ENCODE measurements around the gene MYO7A.

The MYO7A gene

GRCh38 chr11:77230878-77231605 is 103.0 kb downstream of the MYO7A start:
- no peak for DNase-seq

- no peak for DNase-seq
These were observed 103.8 kb downstream of the MYO7A start for GRCh38 chr11:77231800-77232199.

DNA sequence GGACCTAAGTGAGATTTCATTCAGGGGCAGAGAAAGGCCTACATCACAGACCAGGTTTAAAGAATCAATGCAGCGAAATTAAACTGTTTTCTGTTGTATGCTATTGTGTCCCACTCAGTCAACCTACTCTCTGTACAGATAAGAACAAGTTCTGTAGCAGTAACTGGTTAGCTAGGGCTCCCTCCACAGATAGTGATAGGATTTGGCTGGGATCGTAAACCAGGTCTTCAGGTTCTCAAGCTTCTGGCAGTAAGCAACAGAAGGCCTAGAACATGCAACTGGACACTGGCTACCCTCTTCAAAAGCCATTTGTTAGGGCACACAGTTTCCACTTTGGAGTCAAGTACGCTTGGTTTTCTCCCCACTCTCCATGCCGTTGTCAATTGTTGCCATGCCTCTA is 104.2 kb downstream of the MYO7A start:
- no peak for DNase-seq

GRCh38 chr11:77233011-77233410 is 105.0 kb downstream of the MYO7A start:
- DNase-seq, result no peak

- no peak for DNase-seq
These were observed 108.9 kb downstream of the MYO7A start for GRCh38 chr11:77236901-77237300.

GRCh38 chr11:77244277-77245027 is 116.4 kb downstream of the MYO7A start:
- DNase-seq, result no peak

GRCh38 chr11:77249427-77249826 is 121.4 kb downstream of the MYO7A start:
- no peak for DNase-seq

DNA sequence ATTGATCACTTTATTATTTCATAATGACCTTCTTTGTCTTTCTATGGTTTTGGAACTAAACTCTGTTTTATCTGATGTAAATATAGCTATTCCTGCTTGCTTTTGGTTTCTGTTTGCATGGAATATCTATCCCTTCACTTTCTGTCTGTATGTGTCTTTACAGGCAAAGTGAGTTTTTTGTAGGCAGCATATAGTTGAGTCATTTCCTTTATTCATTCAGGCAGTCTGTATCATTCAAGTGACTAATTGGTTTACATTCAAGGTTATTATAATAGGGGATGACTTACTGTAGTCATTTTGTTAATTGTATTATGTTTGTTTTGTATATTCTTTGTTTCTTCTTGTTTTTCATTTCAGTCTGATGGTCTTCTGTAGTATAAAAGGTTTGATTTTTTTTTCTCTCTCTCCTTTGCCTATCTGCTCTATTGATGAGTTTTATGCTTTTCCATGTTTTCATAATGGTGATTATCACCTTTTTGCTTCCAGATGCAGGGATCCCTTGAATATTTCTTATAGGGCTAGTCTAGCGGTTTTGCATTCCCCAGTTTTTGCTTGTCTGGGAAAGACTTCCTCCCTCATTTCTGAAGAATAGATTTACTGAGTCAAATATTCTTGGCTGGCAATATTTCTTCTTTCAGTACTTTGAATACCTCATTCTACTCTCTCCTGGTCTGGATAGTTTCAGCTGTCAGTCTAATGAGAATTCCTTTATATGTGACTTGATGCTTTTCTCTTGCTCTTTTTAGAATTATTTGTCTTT is 123.0 kb downstream of the MYO7A start:
- no peak for DNase-seq

GRCh38 chr11:77252555-77253270 is 124.7 kb downstream of the MYO7A start:
- DNase-seq, result no peak

DNA sequence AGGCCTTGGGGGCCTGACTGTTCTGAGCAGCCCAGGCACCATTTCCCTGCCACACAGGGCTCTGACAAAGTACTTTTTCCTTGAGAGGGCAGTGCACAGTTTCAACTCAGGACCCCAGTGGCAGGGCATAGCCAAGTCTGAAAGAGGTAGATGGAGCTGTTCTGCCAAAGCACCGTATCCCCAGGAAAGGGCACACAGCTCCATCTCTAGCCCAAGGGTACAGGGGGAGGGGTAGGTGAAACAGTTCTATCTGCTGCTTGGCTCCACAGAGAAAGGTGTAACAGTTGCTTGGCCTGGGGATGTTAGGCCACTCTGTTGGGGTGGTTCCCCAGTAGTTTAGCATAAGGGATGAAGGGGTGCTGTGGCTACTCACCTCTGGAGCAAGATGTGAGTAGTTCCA is 125.6 kb downstream of the MYO7A start:
- no peak for DNase-seq

DNA sequence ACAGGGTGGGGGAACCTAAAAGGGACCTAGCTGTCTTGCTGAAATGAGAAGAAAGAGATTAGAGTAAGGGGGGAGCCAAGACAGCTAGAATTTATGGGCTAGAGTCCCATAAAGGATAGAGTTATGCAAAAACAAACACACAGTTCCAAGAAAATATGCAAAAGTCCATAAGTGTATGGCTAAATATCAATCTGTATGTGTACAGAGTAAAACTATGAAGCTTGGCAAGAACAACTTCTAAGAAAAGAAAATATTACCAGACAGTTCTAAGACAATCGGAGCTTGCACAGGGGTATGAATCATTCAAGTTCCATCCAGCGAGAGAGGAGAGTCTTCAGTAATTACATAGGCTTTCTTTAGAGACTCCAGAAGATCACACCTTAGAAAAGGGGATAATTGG is 131.6 kb downstream of the MYO7A start:
- no peak for DNase-seq

GRCh38 chr11:77262803-77263202 is 134.8 kb downstream of the MYO7A start:
- DNase-seq, result no peak
